Activated CD8-positive, alpha-beta memory T cell treated with anti-CD3 and anti-CD28 coated beads, Interleukin-2, amount 50 U/mL, for 24 hours (primary cell): ENCODE results near the gene MS4A10.
A peak's percentile ranks its signal among the peaks of the same experiment; 100 is the strongest.

Source experiments
- DNase-seq: peaks from one replicate; pipeline ENCODE4 v3.0.0-alpha.2; 2020; ENCODE audit errors: extremely low read depth

The MS4A10 gene

DNA sequence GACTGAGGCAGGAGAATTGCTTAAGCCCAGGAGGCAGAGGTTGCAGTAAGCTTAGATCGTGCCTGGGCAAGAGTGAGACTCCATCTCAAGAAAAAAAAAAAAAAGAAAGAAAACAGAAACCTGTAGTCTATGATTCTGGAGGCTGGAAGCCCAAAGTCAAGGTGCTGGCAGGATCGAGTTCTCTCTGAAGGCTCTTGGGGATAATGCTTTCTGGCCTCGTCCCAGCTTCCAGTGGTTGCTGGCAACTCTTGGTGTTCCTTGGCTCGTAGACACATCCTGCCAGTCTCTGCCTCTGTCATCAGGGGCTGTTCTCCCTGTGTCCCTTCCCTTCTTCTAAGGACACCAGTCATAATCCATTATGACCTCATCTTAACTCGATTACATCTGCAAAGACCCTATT is 40.0 kb downstream of the MS4A10 start:
- DNase-seq, result no peak

DNA sequence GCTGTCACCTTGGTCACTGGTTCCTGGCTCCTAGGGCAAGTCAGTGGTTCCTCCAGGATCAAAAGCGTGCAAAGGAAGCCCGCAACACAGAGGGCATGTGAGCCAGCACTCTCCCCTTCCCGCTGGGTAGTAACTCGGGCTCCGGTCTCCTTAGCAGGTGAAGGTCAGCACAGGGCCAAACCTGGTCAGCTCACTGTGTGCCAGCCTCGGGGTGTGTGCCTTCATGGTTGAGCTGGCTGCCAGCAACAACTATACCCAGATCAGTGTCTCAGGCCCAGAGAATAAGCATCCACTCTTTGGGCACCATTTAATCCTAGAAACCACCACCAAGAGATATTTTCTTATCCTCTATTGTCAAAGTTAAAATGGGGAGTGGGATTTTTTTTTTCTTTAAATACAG is 40.7 kb downstream of the MS4A10 start:
- DNase-seq, result no peak

DNA sequence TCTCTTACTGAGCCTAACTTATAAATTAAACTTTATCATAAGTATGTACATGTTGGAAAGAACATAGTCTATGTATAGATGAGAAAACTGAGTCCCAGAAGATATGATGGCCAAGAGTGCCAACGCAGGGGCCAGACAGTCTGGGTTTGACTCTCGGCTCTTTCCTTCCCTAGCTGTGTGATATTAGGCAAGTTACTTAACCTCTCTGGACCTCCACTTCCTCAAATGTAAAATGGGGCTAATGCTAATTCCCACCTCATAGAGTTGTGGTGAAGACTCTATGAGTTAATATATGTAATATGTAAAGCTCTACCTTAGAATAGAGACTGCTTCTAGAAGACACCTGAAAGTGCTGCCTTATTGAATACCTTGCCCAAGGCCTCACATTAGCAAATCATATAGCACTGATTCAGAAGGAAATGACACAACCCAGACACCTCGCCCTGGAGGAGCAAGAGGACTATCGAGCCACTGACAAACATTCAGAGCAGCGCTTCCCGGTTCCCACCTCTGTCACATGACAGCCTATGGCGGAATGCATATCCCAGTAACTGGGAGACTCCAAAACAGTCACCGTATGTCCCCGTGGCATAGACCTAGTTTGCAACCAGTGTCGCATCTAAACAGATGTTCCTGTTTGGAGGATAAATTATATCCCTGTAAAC is 45.5 kb downstream of the MS4A10 start:
- DNase-seq, result no peak

DNA sequence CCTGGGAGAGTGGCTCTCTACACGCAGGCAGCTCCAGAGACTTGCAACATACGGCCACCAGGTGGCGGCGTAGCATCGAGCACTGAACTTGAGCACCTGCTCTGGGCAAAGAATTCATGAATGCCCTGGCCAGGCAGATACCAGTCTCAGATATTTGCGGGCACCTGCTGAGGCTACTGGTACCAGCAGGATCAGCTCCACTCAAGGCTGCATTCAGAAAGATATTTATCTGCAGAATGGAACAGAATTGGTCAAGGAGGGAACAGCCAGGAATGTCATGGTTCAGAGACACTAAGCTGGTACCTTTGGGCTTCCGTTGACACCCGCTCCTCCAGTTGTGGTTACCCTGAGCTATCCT is 46.0 kb downstream of the MS4A10 start:
- peak; percentile 59 for DNase-seq

DNA sequence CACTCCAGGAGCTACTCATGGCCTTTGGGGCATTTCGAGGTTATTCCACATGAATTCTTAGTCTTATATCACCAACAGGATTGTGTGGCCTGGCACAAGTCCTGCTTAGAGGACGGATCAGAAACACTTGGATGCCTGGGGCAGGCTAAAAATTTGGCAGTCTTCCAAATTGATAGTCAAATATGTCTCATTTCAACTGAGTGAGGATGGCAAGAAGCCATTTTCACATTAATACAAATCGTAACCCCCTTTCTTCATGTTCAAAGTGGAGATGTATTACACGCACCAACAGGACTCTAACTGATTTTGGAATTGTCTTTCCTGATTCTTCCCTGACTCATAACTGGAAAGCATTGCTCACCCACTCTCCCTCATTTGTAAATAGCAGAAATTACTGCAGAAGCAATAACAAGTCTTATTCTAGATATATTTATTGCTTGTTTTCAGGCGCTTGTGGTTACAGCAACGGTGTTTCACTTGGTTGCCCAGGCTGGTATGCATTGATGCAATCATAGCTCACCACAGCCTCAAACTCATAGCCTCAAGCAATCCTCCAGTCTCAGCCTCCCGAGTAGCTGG is 46.5 kb downstream of the MS4A10 start:
- DNase-seq, result no peak

DNA sequence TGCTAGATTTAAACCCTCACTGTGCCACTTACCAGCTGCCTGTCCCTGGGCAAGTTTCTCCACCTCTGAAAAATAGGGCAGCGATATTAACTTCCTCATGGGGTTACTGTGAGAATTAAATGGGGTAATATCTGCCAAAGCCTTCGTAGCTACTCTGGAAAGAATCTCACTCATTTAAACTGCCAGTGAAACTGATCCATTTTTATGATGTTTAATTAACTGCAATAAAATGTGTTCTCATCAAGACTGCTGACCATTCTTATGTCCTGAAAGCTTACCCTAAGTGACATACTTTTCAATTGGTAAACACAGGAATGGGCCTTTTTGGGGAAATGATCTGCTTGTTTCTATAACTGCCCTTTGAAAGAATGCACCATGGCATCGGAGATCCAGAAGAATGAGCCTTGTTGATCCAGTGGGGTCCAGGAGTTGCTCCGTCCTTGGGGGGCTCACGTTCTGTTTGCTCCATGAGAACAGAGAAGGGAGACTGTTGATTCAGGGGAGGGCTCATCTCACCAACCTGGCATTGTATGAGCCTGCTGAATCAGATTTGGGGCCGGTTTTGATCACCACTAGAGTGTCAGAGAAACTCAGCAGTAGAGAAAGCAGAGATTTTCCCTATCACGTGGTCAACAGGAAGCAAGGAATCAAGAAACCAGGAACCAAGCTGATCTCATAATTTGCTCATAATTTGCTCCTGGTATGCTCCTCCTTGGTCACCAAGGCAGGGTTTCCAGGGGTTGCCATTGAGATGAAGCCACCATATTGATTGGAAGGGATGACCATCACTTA is 49.8 kb downstream of the MS4A10 start:
- no peak for DNase-seq

DNA sequence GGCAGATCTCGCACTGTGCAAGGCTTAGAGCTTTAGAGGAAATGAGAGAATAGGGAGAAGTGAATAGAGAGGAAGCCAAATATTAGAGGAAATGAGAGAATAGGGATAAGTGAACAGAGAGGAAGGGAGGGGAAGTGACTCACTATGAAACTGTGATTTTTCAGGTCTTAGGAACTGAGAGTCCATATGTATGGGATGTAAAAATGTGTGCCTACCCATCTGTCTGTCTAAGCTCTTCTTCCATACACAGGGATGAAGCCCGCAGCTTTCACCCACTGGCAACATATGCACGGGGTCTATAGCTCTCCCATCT is 50.4 kb downstream of the MS4A10 start:
- DNase-seq, result no peak

DNA sequence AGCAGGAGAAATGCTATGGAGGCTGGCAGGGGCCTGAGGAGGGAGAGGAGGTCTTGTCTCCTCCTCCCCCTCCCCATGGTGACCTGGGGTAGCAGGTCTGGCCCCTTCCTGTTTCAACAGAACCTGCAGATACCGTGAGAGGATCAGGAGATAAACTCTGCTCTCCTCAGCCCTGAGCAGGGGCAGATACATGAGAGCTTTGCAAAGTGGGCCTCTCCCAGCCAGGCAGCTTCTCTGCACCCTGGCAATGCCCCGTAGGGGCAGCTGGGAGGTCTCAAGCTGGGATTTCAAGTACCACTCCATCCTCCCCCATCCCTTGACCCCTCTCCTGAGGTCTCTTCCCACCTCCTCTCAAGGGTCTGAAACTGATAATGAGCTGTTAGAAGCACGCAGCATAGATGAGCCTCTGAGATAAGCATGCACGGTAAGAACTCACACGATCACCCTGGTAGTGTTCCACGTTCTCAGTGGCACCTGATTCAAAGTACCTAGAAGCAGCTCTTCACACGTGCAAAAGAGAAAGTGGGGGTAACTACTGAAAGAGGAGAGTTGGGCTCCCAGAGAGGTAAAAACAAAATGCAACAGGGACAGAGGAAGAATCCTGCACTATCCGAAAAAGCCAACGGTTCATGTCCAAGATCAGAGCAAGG is 51.9 kb downstream of the MS4A10 start:
- no peak for DNase-seq

DNA sequence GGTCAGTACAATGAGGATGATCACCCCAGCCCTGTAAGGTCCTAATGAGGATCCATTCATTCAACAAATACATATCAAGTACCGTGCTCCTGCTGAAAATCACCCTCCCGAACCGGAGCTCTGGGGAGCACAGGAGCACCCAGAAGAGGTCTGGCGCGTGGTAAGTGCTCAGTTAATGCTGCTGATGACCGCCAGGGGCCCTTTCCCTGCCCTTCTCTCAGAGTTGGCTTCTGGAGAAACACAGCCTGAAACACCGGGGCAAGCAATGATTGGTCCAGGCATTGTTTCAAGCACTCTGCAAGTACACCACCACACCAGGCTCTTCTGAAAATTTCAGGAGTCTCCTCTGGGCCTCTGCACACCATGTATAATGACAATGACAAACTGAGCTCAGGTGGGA is 53.0 kb downstream of the MS4A10 start:
- no peak for DNase-seq

DNA sequence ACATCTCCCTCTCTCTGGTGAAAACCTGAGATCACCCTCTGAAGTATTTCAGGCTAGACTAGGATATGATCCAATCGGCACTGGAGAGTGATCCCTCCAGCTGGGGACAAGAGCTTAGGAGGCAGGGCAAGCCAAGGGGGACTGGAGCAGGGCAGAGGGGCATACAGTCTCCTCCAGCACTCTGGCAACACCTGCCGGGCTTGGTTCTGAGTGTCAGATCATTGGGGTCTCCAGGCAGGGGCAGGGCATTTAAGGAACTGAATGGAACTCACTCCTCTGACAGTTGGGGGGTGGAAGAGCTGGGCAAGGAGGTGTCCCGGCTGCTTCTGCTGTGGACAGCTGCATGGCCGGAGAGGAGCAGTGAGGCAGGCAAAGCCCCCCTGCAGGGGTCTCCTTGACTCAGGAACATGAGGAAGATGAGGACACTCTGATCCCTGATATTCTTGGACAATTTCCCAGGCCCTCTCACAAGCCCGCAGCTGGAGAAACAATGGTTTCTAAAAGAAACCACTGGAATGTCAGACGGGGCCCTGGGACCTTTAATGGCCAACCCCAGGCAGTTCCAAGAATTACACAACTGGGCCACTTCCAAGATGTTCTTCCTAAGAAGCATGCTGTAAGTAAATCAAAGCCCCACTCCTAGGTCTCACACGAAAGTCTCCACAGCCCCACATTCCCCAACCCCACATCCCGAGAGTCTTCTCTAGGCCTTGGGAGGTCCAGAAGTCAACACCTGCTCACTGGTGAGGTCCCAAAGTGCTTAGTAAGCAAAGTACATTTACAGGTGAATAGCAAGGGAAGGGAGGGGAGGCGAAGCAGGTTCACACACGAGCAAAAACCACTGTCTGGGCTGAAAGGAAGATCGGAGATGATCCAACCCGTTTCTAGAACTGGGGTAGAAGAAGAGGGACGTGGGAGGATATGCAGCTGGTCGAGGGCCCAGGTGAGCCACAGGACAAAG is 55.6 kb downstream of the MS4A10 start:
- DNase-seq, result no peak

DNA sequence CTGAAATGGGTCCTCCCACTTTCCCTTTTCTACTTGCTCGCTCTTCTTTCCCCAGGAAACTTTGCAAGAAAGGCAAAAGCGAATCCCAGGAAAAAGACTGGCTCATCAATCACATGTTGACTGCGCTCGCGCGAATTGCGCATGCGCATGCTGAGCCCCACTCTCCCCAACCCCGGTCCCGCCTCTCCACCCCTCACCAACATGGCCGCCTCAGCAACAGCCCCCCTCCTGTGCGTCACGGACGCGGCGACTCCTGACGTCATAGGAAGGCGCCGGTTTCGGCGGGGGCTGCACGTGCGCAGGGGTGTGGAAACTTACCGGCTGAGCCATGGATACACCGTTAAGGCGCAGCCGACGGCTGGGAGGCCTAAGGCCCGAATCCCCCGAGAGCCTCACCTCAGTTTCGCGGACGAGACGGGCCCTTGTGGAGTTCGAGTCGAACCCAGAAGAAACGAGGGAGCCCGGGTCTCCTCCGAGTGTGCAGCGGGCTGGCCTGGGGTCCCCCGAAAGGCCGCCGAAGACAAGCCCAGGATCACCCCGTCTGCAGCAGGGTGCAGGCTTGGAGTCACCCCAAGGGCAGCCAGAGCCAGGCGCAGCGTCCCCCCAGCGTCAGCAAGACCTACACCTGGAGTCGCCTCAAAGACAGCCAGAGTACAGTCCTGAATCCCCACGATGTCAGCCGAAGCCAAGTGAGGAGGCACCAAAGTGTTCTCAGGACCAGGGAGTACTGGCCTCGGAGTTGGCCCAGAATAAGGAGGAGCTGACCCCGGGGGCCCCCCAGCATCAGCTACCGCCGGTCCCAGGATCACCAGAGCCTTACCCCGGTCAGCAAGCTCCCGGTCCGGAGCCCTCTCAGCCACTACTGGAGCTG is 56.9 kb downstream of the MS4A10 start, which contains the start of gene CCDC86:
TSS of gene CCDC86 (plus strand) at position 317 of the 871 bp plus-strand sequence. CDS start at position 329, 12 bp downstream.
- peak; percentile 95 for DNase-seq

DNA sequence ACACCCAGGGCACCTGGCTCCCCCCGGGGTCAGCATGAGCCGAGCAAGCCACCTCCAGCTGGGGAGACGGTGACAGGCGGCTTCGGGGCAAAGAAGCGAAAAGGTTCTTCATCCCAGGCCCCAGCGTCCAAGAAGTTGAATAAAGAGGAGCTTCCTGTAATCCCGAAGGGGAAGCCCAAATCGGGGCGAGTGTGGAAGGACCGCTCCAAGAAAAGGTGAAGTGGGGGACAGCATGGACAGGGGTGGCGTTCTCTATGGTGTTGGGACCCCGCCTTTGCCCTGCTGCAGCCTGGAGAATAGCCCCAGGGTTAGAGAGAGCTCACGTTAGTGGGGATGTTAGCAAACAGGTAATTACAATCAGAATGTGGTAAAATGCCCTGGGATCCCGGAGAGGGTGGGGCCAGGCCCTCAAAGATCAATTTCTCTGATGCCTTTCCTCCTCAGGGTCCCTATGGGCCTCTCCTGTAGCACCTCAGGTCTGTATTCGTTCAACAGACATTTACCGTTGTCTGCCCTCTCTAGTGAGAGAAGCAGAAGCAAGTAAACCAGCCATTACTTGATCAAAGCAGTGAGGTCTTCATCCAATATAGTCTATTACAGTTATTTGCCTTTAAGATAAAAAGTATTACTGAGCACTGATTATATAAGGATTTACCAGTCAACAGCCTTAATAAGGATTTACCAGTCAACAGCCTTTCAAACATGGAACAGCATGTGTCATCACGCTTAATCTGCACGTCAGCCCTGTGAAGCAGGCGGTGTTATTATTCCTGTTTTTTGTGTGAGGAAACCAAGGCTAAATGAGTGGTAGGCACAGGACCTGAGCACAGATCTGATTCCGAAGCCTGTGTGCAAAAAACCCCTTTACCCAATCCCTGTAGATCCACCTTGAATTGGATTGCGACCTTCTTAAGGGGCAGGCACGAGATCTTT is 57.8 kb downstream of the MS4A10 start:
- no peak for DNase-seq

DNA sequence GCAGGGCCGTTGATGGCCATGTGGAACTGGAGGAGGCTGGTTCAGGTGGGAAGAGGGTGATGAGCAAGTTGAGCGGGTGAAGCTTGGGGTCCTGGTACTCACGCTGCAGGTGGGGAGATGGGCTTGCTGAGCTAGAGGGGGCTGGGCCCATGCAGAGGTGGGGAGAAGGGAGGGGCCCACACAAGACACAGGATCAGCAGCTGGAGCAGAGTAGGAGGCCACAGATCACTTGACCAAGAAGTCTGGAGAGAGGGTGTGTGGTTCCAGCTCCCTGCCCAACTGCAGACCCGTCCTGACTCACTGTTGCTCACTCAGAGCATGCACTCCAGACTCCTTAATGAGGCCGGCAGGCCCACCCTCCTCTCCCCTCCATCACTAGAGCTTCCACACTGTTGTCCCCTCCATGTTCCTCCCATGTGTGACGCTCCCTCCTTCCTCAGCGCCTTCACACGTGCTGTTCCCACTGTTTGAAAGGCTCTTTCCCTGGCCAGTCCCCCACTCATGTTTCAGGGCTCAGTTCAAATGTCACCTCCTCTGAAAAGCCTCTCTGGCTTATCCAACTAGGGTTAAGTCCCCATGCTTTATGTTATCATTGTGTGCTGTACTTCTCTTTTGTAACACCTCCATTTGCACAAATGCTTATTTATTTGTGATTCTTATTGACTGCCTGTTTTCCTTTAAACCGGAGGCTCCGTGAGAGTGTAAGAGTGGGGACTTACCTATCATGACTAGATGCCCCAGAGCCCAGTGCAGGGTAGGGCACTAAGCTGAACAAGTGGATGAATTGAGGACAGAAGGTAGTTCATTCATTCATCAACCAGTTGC is 59.1 kb downstream of the MS4A10 start:
- no peak for DNase-seq

DNA sequence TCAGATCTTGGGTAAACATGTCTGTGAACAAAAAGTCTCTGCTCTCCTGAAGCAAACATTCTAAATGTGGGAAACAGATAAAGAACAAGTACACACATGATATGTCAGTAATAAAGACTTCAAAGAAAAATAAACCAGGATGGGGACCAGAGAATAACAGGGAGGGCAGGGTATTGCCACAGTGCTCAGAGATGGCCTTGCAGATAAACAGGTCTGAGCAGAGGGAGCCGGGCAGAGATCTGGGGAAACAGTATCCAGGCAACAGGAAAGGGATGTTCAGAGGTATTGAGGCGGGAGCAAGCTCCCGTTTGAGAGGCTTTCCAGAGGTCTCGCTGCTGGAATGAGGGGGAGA is 59.7 kb downstream of the MS4A10 start:
- no peak for DNase-seq

DNA sequence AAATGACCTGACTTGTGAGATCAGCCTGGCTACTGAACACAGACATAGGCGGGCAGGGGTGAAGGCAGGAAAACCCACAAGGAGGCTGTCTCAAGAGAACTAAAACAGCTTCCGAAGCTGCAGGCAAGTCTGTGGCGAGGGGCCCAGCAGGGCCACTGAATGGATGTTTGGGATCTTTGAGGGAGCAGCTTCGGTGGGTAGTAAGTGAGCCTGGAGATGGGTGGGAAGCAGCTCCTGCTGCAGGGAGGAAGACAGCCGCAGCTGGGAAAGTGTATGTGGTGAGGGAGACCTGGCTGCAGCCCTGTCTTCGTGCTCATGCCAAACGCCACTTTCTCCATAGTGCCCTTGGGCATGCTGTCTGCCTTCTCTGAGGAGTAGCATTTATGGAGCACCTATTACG is 60.2 kb downstream of the MS4A10 start:
- no peak for DNase-seq

DNA sequence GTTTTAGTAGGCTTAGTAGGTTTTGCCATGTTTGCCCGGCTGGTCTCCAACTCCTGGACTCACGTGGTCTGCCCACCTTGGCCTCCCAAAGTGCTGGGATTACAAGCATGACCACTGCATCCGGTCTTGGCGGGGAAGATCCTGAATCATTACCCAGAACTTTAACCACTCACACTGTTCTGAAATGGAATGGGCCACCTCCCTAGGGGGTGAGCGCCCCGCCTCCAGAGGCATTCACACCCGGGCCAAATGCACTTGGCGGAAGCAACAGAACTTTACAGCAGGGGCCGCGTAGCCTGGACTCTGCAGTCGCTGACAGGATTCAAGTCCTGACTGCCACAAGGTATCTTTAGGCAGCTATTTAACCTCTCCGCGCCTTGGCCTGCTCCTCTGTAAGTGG is 62.1 kb downstream of the MS4A10 start:
- DNase-seq, result no peak

DNA sequence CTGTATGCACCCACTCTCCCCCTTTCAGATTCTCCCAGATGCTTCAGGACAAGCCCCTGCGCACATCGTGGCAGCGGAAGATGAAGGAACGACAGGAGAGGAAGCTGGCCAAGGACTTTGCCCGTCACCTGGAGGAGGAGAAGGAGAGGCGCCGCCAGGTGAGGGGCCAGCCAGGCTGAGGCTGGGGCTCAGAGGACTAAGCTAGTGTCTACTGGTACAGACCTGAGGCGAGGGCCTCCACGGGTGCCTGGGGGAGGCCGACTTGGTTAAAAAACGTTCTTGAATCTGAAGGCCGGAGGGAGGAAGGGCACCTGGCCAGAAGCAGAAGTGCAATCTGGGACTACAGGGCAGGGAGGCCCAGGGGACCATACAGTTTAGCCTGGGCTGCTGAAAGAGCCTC is 62.8 kb downstream of the MS4A10 start:
- no peak for DNase-seq

DNA sequence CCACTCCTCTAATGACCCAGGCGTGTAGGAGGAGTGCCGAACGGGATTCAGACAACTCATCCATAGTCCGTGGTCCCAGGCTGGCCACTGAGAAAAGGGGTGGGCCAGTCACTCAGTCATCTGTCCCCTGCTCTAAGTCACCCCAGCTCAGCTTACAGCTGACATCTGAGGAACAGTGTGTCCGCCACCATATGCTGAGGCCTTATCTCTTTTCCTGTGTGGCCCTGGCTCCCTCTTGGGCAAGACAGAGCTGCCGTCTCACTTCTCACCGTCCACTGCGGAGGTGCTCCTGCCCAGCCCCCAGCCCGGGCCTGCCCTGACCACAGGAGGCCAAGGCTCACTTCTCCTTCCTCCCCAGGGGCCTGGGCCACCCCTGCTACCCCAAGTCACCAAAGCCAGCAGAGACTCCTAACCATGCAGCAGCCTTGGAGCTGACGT is 63.6 kb downstream of the MS4A10 start:
- DNase-seq, result no peak
